Astrocyte (in vitro differentiated cells and primary cell): ENCODE results near the gene FCHO1.

Source experiments
- EZH2 ChIP-seq: IDR thresholded peaks from 2 replicates; pipeline ENCODE4 v1.6.1; 2012; ENCODE audit warnings: mild to moderate bottlenecking, low read length, inconsistent platforms; ENCODE audit not compliant: insufficient read depth
- TF ChIP-seq, protein P1 (sequence below): IDR thresholded peaks from 2 replicates; pipeline ENCODE4 v1.5.1; 2011; ENCODE audit warnings: low read depth, mild to moderate bottlenecking, inconsistent platforms, low read length, moderate library complexity; ENCODE audit not compliant: insufficient read depth

DNA sequence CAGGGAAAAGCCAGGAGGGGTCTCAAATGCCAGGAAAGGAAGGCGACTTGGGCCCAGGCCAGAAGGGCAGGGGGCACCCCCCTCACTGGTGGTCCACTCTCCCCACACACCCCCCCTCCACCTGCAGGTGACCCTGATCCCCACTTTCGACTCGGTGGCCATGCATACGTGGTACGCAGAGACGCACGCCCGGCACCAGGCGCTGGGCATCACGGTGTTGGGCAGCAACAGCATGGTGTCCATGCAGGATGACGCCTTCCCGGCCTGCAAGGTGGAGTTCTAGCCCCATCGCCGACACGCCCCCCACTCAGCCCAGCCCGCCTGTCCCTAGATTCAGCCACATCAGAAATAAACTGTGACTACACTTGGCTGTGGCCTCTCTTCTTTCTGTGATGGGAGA lies 17.1 kb upstream of the FCHO1 start:
- TF ChIP-seq, protein P1, sequence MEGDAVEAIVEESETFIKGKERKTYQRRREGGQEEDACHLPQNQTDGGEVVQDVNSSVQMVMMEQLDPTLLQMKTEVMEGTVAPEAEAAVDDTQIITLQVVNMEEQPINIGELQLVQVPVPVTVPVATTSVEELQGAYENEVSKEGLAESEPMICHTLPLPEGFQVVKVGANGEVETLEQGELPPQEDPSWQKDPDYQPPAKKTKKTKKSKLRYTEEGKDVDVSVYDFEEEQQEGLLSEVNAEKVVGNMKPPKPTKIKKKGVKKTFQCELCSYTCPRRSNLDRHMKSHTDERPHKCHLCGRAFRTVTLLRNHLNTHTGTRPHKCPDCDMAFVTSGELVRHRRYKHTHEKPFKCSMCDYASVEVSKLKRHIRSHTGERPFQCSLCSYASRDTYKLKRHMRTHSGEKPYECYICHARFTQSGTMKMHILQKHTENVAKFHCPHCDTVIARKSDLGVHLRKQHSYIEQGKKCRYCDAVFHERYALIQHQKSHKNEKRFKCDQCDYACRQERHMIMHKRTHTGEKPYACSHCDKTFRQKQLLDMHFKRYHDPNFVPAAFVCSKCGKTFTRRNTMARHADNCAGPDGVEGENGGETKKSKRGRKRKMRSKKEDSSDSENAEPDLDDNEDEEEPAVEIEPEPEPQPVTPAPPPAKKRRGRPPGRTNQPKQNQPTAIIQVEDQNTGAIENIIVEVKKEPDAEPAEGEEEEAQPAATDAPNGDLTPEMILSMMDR: no peak
- no peak for TF ChIP-seq EZH2
